Neural cell (in vitro differentiated cells): ENCODE results near the gene ISOC2. TPM values are rescaled to one million over a fixed set of nuclear protein-coding genes. Genes with fewer than 3 reads are reported as not detected.

ENCODE experiments used
- H2AFZ ChIP-seq: fragments of 200-600, 300-800 bp; sonication (generic), shearing (Covaris generic); 2 replicates; pipeline ENCODE4 v1.6.0; 2014; ENCODE audit warnings: low read depth, mild to moderate bottlenecking, antibody characterized with exemption, low read length, moderate library complexity
- H3F3A ChIP-seq: fragments of 200-600 bp; shearing (Covaris generic); 2 replicates; pipeline ENCODE4 v1.6.1; 2016; ENCODE audit warnings: mild to moderate bottlenecking, moderate library complexity, mixed read lengths, antibody characterized with exemption, low read length; ENCODE audit not compliant: insufficient read depth, poor library complexity, severe bottlenecking
- H3K27ac ChIP-seq: fragments of 200-600, 300-800 bp; sonication (generic), shearing (Covaris generic); 2 replicates; pipeline ENCODE4 v1.5.1; 2014; ENCODE audit warnings: mild to moderate bottlenecking, low read length, moderate library complexity
- H3K27me3 ChIP-seq: fragments of 300-800, 200-600 bp; sonication (generic), shearing (Covaris generic); 2 replicates; pipeline ENCODE4 v1.6.0; 2014; ENCODE audit warnings: mild to moderate bottlenecking, low read depth, low read length, moderate library complexity; ENCODE audit not compliant: insufficient read depth
- H3K36me3 ChIP-seq: fragments of 300-800, 200-600 bp; sonication (generic), shearing (Covaris generic); 2 replicates; pipeline ENCODE4 v1.5.1; 2014; ENCODE audit warnings: mild to moderate bottlenecking, antibody characterized with exemption, low read length, moderate library complexity; ENCODE audit not compliant: insufficient read depth
- H3K4me2 ChIP-seq: fragments of 300-800, 200-600 bp; sonication (generic), shearing (Covaris generic); 2 replicates; pipeline ENCODE4 v1.6.0; 2014; ENCODE audit warnings: mild to moderate bottlenecking, low read length
- H3K4me3 ChIP-seq: fragments of 300-800, 200-600 bp; sonication (generic), shearing (Covaris generic); 2 replicates; pipeline ENCODE4 v1.5.1; 2014; ENCODE audit warnings: mild to moderate bottlenecking, low read length, moderate library complexity
- H3K79me2 ChIP-seq: fragments of 200-600 bp; shearing (Covaris generic); replicated peaks from 2 replicates; pipeline ENCODE4 v1.6.0; 2014; ENCODE audit warnings: mild to moderate bottlenecking, low read length, moderate library complexity; ENCODE audit not compliant: insufficient read depth
- H3K9ac ChIP-seq: fragments of 300-800, 200-600 bp; sonication (generic), shearing (Covaris generic); 2 replicates; pipeline ENCODE4 v1.6.1; 2016; ENCODE audit warnings: mild to moderate bottlenecking, low read length, mixed read lengths
- H3K9me2 ChIP-seq: fragments of 200-600 bp; shearing (Covaris generic); 2 replicates; pipeline ENCODE4 v1.6.1; 2016; ENCODE audit warnings: mild to moderate bottlenecking, low read length, mixed read lengths; ENCODE audit not compliant: insufficient read depth
- H3K9me3 ChIP-seq: fragments of 200-600, 300-800 bp; sonication (generic), shearing (Covaris generic); 2 replicates; pipeline ENCODE4 v1.6.1; 2016; ENCODE audit warnings: mild to moderate bottlenecking, mixed run types, low read length, moderate library complexity, mixed read lengths
- H4K20me1 ChIP-seq: fragments of 200-600 bp; shearing (Covaris generic); 2 replicates; pipeline ENCODE4 v1.6.1; 2016; ENCODE audit warnings: mild to moderate bottlenecking, mixed run types; ENCODE audit not compliant: insufficient read depth
- CTCF ChIP-seq: fragments of 450-650 bp; IDR thresholded peaks from 2 replicates; pipeline ENCODE4 v1.5.1; 2014; ENCODE audit warnings: antibody characterized with exemption, mild to moderate bottlenecking, moderate library complexity; ENCODE audit not compliant: poor library complexity, severe bottlenecking
- EP300 ChIP-seq: fragments of 450-650 bp; conservative IDR thresholded peaks from 2 replicates; pipeline ENCODE4 v1.6.1; 2014; ENCODE audit warnings: antibody characterized with exemption, mild to moderate bottlenecking, moderate library complexity; ENCODE audit not compliant: poor library complexity, severe bottlenecking
- EZH2 ChIP-seq: fragments of 200-600, 300-800 bp; shearing (Covaris generic), sonication (generic); IDR thresholded peaks from 2 replicates; pipeline ENCODE4 v1.6.1; 2014; ENCODE audit warnings: antibody characterized with exemption, low read length, borderline replicate concordance, mild to moderate bottlenecking; ENCODE audit not compliant: insufficient read depth, poor library complexity, severe bottlenecking
- MXI1 ChIP-seq: fragments of 450-650 bp; conservative IDR thresholded peaks from 2 replicates; pipeline ENCODE4 v1.6.1; 2014; ENCODE audit warnings: antibody characterized with exemption, mild to moderate bottlenecking; ENCODE audit not compliant: poor library complexity, severe bottlenecking
- POLR2AphosphoS5 ChIP-seq: IDR thresholded peaks from 2 replicates; pipeline ENCODE4 v1.6.1; 2012
- RAD21 ChIP-seq: fragments of 450-650 bp; conservative IDR thresholded peaks from 2 replicates; pipeline ENCODE4 v1.6.1; 2014; ENCODE audit warnings: antibody characterized with exemption, mild to moderate bottlenecking, moderate library complexity
- REST ChIP-seq: IDR thresholded peaks from 2 replicates; pipeline ENCODE4 v1.6.1; 2012; ENCODE audit warnings: borderline replicate concordance
- SMC3 ChIP-seq: fragments of 450-650 bp; conservative IDR thresholded peaks from 2 replicates; pipeline ENCODE4 v1.6.1; 2014; ENCODE audit warnings: antibody characterized with exemption, mild to moderate bottlenecking, moderate library complexity; ENCODE audit not compliant: poor library complexity
- TAF1 ChIP-seq: IDR thresholded peaks from 2 replicates; pipeline ENCODE4 v1.6.1; 2012; ENCODE audit warnings: low read depth
- polyA plus RNA-seq: library from polyadenylated mRNA; depleted of rRNA; stranded (reverse); fragments of >200 nt; gene quantifications from 2 replicates; pipeline ENCODE4 v1.2.3, GENCODE V29; 2014

ISOC2 gene
- polyA plus RNA-seq, 1 donor from 2014 or later, result 48.1 TPM

GRCh38 chr19:55482156-55482961 is 20.9 kb upstream of the ISOC2 start:
- no peak overlapping the region for H3K4me2 ChIP-seq
- H3K79me2 ChIP-seq, result peaks cover 22% of the 10 kb centered on the region
- no peaks in the 10 kb centered on the region for H3K9me2 ChIP-seq
- H2AFZ ChIP-seq, result no peak overlapping the region
- H3F3A ChIP-seq, result no peaks in the 10 kb centered on the region
- H3K9me3 ChIP-seq, result no peaks in the 10 kb centered on the region
- H3K4me3 ChIP-seq, result no peak overlapping the region
- H3K36me3 ChIP-seq, result no peaks in the 10 kb centered on the region
- no peaks in the 10 kb centered on the region for H4K20me1 ChIP-seq
- no peak overlapping the region for H3K27ac ChIP-seq
- H3K27me3 ChIP-seq, result no peaks in the 10 kb centered on the region
- TF ChIP-seq RAD21 (no peak), MXI1 (no peak), CTCF (no peak), REST (no peak), POLR2AphosphoS5 (no peak), EP300 (no peak), SMC3 (no peak), EZH2 (no peak), TAF1 (no peak)
- H3K9ac ChIP-seq, result no peak overlapping the region

GRCh38 chr19:55481794-55482155 is 20.3 kb upstream of the ISOC2 start:
- Histone ChIP-seq H3K27me3 (no peaks in the 10 kb centered on the region), H4K20me1 (no peaks in the 10 kb centered on the region), H3K4me3 (no peak overlapping the region), H3K36me3 (no peaks in the 10 kb centered on the region), H3K4me2 (no peak overlapping the region), H3F3A (no peaks in the 10 kb centered on the region), H2AFZ (no peak overlapping the region), H3K27ac (no peak overlapping the region), H3K9ac (no peak overlapping the region), H3K9me3 (no peaks in the 10 kb centered on the region), H3K9me2 (no peaks in the 10 kb centered on the region), H3K79me2 (peaks cover 22% of the 10 kb centered on the region)
- TF ChIP-seq POLR2AphosphoS5 (no peak), CTCF (no peak), REST (no peak), RAD21 (no peak), MXI1 (no peak), SMC3 (no peak), TAF1 (no peak), EP300 (no peak), EZH2 (no peak)
